BLaER1 treated with 17β-estradiol and CSF1 and Interleukin-3, amounts not matched to agents 10 nM and 100 nM (cell line): ENCODE data around the gene CROCC.
"Not testable (repeated sequence)": the region's sequence is repeated elsewhere in the genome, so short reads cannot be mapped to it uniquely, and the experiment has no call there.

Experiments
- H3K27ac ChIP-seq, 11 experiments: shearing (Covaris generic); formaldehyde crosslinking; 2 replicates each; pipeline ENCODE4 v1.8.1; 2022
- H3K27me3 ChIP-seq, 11 experiments: shearing (Covaris generic); formaldehyde crosslinking; 2 replicates each; pipeline ENCODE4 v1.8.1; 2022
- H3K36me3 ChIP-seq, 11 experiments: shearing (Covaris generic); formaldehyde crosslinking; 2 replicates each; pipeline ENCODE4 v1.8.1; 2022
- H3K4me1 ChIP-seq, 10 experiments: shearing (Covaris generic); formaldehyde crosslinking; 2 replicates each; pipeline ENCODE4 v1.8.1; 2022
- H3K4me2 ChIP-seq, 11 experiments: shearing (Covaris generic); formaldehyde crosslinking; 2 replicates each; pipeline ENCODE4 v1.8.1; 2022
- H3K4me3 ChIP-seq, 10 experiments: shearing (Covaris generic); formaldehyde crosslinking; 2 replicates each; pipeline ENCODE4 v1.8.1; 2022
- H3K9ac ChIP-seq, 11 experiments: shearing (Covaris generic); formaldehyde crosslinking; 2 replicates each; pipeline ENCODE4 v1.8.1; 2022
- H3K9me3 ChIP-seq, 11 experiments: shearing (Covaris generic); formaldehyde crosslinking; replicated peaks in 1 of 11; 2 replicates each; pipeline ENCODE4 v1.8.1; 2022
- H4K20me1 ChIP-seq, 11 experiments: shearing (Covaris generic); formaldehyde crosslinking; 2 replicates each; pipeline ENCODE4 v1.8.1; 2022
- Cebpa-rat ChIP-seq, 11 experiments: shearing (Covaris generic); IDR thresholded peaks; 2 replicates each; pipeline ENCODE4 v1.8.1; 2022

The CROCC gene

GRCh38 chr1:16924919-16925477, 3.3 kb downstream of the CROCC start:
- peaks cover 0 to 63% (median 7%) of the 10 kb centered on the region in 11 experiments; a peak in 11 of 22 replicates for H4K20me1 ChIP-seq
- H3K27me3 ChIP-seq = no peaks in the 10 kb centered on the region
- H3K9ac ChIP-seq = peak overlapping the region in 2 of 11 experiments; percentile 3 to 14; a peak in 3 of 22 replicates
- peak overlapping the region in 9 of 11 experiments; percentile 28 to 65 (median 35); a peak in 15 of 22 replicates for H3K4me2 ChIP-seq
- no peak for TF ChIP-seq Cebpa-rat (IDR thresholded peaks at IDR 0.05)
- H3K4me1 ChIP-seq = peaks cover 25 to 74% (median 63%) of the 10 kb centered on the region in 10 experiments
- H3K4me3 ChIP-seq = no peak overlapping the region
- H3K9me3 ChIP-seq = no peaks in the 10 kb centered on the region
- no peaks in the 10 kb centered on the region for H3K36me3 ChIP-seq
- H3K27ac ChIP-seq = no peak overlapping the region

GRCh38 chr1:16925635-16926490, 4.1 kb downstream of the CROCC start:
- Histone ChIP-seq H3K4me1 (peaks cover 25 to 80% (median 66%) of the 10 kb centered on the region in 10 experiments), H3K36me3 (no peaks in the 10 kb centered on the region), H3K27ac (no peak overlapping the region), H4K20me1 (peaks cover 0 to 71% (median 7%) of the 10 kb centered on the region in 11 experiments; a peak in 11 of 22 replicates), H3K9ac (peak overlapping the region in 2 of 11 experiments; percentile 3 to 14; a peak in 4 of 22 replicates), H3K9me3 (no peaks in the 10 kb centered on the region), H3K4me2 (peak overlapping the region; percentile 2 to 65 (median 35); a peak in 20 of 22 replicates), H3K4me3 (no peak overlapping the region), H3K27me3 (no peaks in the 10 kb centered on the region)
- TF ChIP-seq Cebpa-rat (IDR thresholded peaks at IDR 0.05) = no peak

- Histone ChIP-seq H3K4me3 (no peak overlapping the region), H3K4me2 (peak overlapping the region in 9 of 11 experiments; percentile 2 to 65 (median 41); a peak in 14 of 22 replicates), H3K27ac (no peak overlapping the region), H4K20me1 (peaks cover 0 to 77% (median 7%) of the 10 kb centered on the region in 11 experiments; a peak in 11 of 22 replicates), H3K9ac (peak overlapping the region in 1 of 11 experiments; percentile 10; a peak in 3 of 22 replicates), H3K27me3 (no peaks in the 10 kb centered on the region), H3K4me1 (peaks cover 18 to 73% (median 60%) of the 10 kb centered on the region in 10 experiments), H3K36me3 (no peaks in the 10 kb centered on the region), H3K9me3 (no peaks in the 10 kb centered on the region)
- TF ChIP-seq Cebpa-rat (IDR thresholded peaks at IDR 0.05) = no peak
These were observed 4.9 kb downstream of the CROCC start for GRCh38 chr1:16926491-16927073.

GRCh38 chr1:16927256-16927655, 5.5 kb downstream of the CROCC start:
- H3K4me1 ChIP-seq = peaks cover 12 to 66% (median 54%) of the 10 kb centered on the region in 10 experiments; a peak in 19 of 20 replicates
- TF ChIP-seq Cebpa-rat (IDR thresholded peaks at IDR 0.05) = no peak
- peak overlapping the region in 5 of 11 experiments; percentile 33 to 65 (median 56); a peak in 9 of 22 replicates for H3K4me2 ChIP-seq
- no peak overlapping the region for H3K4me3 ChIP-seq
- H4K20me1 ChIP-seq = peaks cover 0 to 75% (median 4%) of the 10 kb centered on the region in 11 experiments; a peak in 11 of 22 replicates
- no peak overlapping the region for H3K27ac ChIP-seq
- H3K9me3 ChIP-seq = no peaks in the 10 kb centered on the region
- no peaks in the 10 kb centered on the region for H3K36me3 ChIP-seq
- no peaks in the 10 kb centered on the region for H3K27me3 ChIP-seq
- no peak overlapping the region for H3K9ac ChIP-seq

- H3K4me3 ChIP-seq = no peak overlapping the region
- H3K27me3 ChIP-seq = no peaks in the 10 kb centered on the region
- peak overlapping the region in 5 of 11 experiments; percentile 16 to 65 (median 56); a peak in 8 of 22 replicates for H3K4me2 ChIP-seq
- H3K27ac ChIP-seq = no peak overlapping the region
- no peak for TF ChIP-seq Cebpa-rat (IDR thresholded peaks at IDR 0.05)
- H3K9me3 ChIP-seq = no peaks in the 10 kb centered on the region
- H3K36me3 ChIP-seq = no peaks in the 10 kb centered on the region
- H3K4me1 ChIP-seq = peaks cover 12 to 60% (median 49%) of the 10 kb centered on the region in 10 experiments; a peak in 19 of 20 replicates
- 0 out of 22 replicates have a peak overlapping the region, but pooled peaks of 1 of the 11 experiments have one; percentile 12 for H3K9ac ChIP-seq
- H4K20me1 ChIP-seq = peaks cover 0 to 70% (median 2%) of the 10 kb centered on the region in 11 experiments; a peak in 10 of 22 replicates
These were observed 6.2 kb downstream of the CROCC start for GRCh38 chr1:16927711-16928485.

- peak overlapping the region in 2 of 11 experiments; percentile 5 to 6; a peak in 1 of 22 replicates for H3K9ac ChIP-seq
- H3K4me2 ChIP-seq = peak overlapping the region in 8 of 11 experiments; percentile 13 to 69 (median 48); a peak in 14 of 22 replicates
- H3K36me3 ChIP-seq, H3K27me3 ChIP-seq, H3K4me3 ChIP-seq, H3K27ac ChIP-seq, H3K9me3 ChIP-seq: not testable (repeated sequence)
- peaks cover 0 to 61% (median 0%) of the 10 kb centered on the region in 11 experiments; a peak in 10 of 22 replicates for H4K20me1 ChIP-seq
- peaks cover 12 to 60% (median 48%) of the 10 kb centered on the region in 10 experiments; a peak in 19 of 20 replicates for H3K4me1 ChIP-seq
These were observed 7.7 kb downstream of the CROCC start for GRCh38 chr1:16929146-16930041.

- H3K4me3 ChIP-seq, H3K9me3 ChIP-seq, H3K27me3 ChIP-seq, H3K4me2 ChIP-seq, H3K36me3 ChIP-seq, H3K27ac ChIP-seq, H3K9ac ChIP-seq: not testable (repeated sequence)
- H3K4me1 ChIP-seq = peaks cover 0 to 42% (median 31%) of the 10 kb centered on the region in 10 experiments; a peak in 15 of 20 replicates
- H4K20me1 ChIP-seq = peaks cover 0 to 43% (median 0%) of the 10 kb centered on the region in 11 experiments; a peak in 9 of 22 replicates
These were observed 9.6 kb downstream of the CROCC start for GRCh38 chr1:16931206-16931934.

GRCh38 chr1:16933945-16934344, 12.2 kb downstream of the CROCC start:
- H3K4me1 ChIP-seq = peaks cover 0 to 16% (median 12%) of the 10 kb centered on the region in 10 experiments; a peak in 13 of 20 replicates
- H3K4me3 ChIP-seq, H3K4me2 ChIP-seq, H3K27ac ChIP-seq, H3K9ac ChIP-seq, H3K27me3 ChIP-seq, H3K9me3 ChIP-seq: not testable (repeated sequence)
- peaks cover 0 to 11% (median 5%) of the 10 kb centered on the region in 11 experiments; a peak in 7 of 22 replicates for H3K36me3 ChIP-seq
- peaks cover 0 to 32% (median 0%) of the 10 kb centered on the region in 11 experiments; a peak in 4 of 22 replicates for H4K20me1 ChIP-seq

- not testable (repeated sequence) for H4K20me1 ChIP-seq, H3K4me3 ChIP-seq, H3K27me3 ChIP-seq, H3K4me2 ChIP-seq, H3K27ac ChIP-seq, H3K9me3 ChIP-seq, H3K4me1 ChIP-seq
- Histone ChIP-seq H3K36me3 (peaks cover 0 to 14% (median 5%) of the 10 kb centered on the region in 11 experiments; a peak in 7 of 22 replicates), H3K9ac (0 out of 22 replicates have a peak overlapping the region, but pooled peaks of 1 of the 11 experiments have one; percentile 1)
These were observed 14.8 kb downstream of the CROCC start for GRCh38 chr1:16936580-16936979.
